LHCN-M2 (cell line): ENCODE results near the gene URM1. TPM values are rescaled to one million over a fixed set of nuclear protein-coding genes. Genes with fewer than 3 reads are reported as not detected.

Experiments
- DNase-seq: peaks from one replicate; pipeline ENCODE4 v3.0.0-alpha.2; 2012; ENCODE audit warnings: low read depth
- total RNA-seq: library from RNA; depleted of rRNA; stranded (reverse); fragments of >200 nt; gene quantifications from 2 replicates; pipeline ENCODE4 v1.2.3, GENCODE V29; 2014; rRNA removed

The URM1 gene
- total RNA-seq, 1 experiment from 2014 or later: 46.4 TPM

GRCh38 chr9:128428644-128429512 lies 57.7 kb downstream of the URM1 start:
- no peak for DNase-seq

- DNase-seq: no peak
These were observed 58.4 kb downstream of the URM1 start for GRCh38 chr9:128429513-128430086.

DNA sequence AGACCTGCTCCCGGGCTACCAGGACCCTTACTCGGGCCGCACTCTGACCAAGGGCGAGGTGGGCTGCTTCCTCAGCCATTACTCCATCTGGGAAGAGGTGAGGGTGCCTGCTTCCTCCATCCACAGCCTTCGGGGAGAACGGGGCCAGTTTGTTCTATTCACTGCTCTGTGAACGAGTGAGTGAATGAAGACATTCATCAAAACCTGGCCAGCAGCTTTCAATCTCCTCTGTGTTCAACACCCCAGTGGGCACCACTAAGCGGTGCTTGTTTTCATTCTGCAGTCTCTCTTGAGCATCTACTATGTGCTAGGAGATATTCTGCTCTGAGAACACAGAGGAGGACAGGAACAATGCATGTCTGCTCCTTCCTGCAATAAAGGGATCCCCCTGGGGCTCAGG lies 60.0 kb downstream of the URM1 start:
- DNase-seq: no peak

- no peak for DNase-seq
These were observed 63.2 kb downstream of the URM1 start for GRCh38 chr9:128434340-128434739.

DNA sequence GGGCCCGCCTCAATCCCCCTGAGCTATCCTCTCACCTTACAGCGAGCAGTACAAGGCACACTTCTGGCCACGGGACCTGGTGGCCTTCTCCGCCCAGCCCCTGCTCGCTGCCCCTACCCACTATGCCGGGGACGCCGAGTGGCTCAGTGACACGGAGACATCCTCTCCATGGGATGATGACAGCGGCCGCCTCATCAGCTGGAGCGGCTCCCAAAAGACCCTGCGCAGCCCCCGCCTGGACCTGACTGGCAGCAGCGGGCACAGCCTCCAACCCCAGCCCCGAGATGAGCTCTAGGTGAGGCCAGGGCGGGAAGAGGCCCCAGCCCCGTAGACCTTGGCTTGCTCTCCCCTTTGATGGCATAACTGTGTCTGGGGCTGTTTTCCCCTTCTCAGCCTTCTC lies 64.4 kb downstream of the URM1 start:
- no peak for DNase-seq

- DNase-seq: peak; percentile 63
These were observed 67.4 kb downstream of the URM1 start for GRCh38 chr9:128438343-128439109.

DNA sequence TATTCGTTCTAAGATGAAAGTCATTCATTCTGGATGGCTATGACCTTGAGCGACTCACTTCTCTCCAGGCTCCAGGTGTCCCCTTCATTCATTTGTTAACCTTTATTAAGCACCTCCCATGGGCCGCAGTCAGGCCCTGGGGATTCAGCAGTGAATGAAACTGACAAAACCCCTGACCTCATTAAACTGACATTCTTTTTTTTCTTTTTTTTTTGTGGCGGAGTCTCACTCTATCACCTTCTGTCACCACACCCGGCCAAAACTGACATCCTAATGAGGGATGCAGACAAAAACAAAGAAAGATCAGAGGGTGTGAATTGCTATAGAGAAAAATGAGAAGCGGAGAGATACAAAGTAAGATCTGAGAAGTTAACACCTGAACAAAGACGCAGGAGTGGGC lies 68.1 kb downstream of the URM1 start:
- no peak for DNase-seq

Other genes with a start within 250 kb of the URM1 start
- gene PTGES2, start 243.6 kb upstream of the URM1 start, total RNA-seq: 60.7 and 62.8 TPM in 2 replicates
- not detected in 2 replicates for gene LCN2, start 221.9 kb upstream of the URM1 start, total RNA-seq
- 180 and 197 TPM in 2 replicates for gene BBLN, start 211.1 kb upstream of the URM1 start, total RNA-seq
- 43.8 and 57.0 TPM in 2 replicates for gene CIZ1, start 179.8 kb upstream of the URM1 start, total RNA-seq
- gene DNM1, start 168.0 kb upstream of the URM1 start, total RNA-seq: 0.17 TPM in 1 of 2 replicates, not detected in the other
- gene GOLGA2, start 95.4 kb upstream of the URM1 start, total RNA-seq: 73.2 and 76.5 TPM in 2 replicates
- 40.9 and 41.7 TPM in 2 replicates for gene SWI5, start 95.1 kb upstream of the URM1 start, total RNA-seq
- gene TRUB2, start 48.9 kb upstream of the URM1 start, total RNA-seq: 15.6 and 19.2 TPM in 2 replicates
- 32.9 and 40.1 TPM in 2 replicates for gene COQ4, start 48.5 kb upstream of the URM1 start, total RNA-seq
- 37.3 and 37.5 TPM in 2 replicates for gene SLC27A4, start 30.8 kb upstream of the URM1 start, total RNA-seq
- gene CERCAM, start 49.5 kb downstream of the URM1 start, total RNA-seq: 103 and 117 TPM in 2 replicates
- 55.2 and 63.3 TPM in 2 replicates for gene ODF2, start 84.6 kb downstream of the URM1 start, total RNA-seq
- gene GLE1, start 133.3 kb downstream of the URM1 start, total RNA-seq: 50.1 and 53.2 TPM in 2 replicates
- 169 and 208 TPM in 2 replicates for gene SPTAN1, start 181.2 kb downstream of the URM1 start, total RNA-seq